SU-DHL-6 (cell line): ENCODE measurements around the gene ALKBH5.

Experiments
- EZH2phosphoT487 ChIP-seq: fragments of 200-600 bp; sonication (generic), shearing (Covaris generic); conservative IDR thresholded peaks from 2 replicates; pipeline ENCODE4 v1.6.1; 2018; ENCODE audit warnings: mild to moderate bottlenecking, antibody characterized with exemption, low read length, moderate library complexity, mixed read lengths
- TF ChIP-seq, protein P1 (sequence below): fragments of 200-600 bp; sonication (generic); IDR thresholded peaks from one replicate; pipeline ENCODE4 v1.5.1; 2017; ENCODE audit warnings: antibody characterized with exemption, mild to moderate bottlenecking, low read length, moderate library complexity; ENCODE audit not compliant: insufficient read depth, poor library complexity, severe bottlenecking

DNA sequence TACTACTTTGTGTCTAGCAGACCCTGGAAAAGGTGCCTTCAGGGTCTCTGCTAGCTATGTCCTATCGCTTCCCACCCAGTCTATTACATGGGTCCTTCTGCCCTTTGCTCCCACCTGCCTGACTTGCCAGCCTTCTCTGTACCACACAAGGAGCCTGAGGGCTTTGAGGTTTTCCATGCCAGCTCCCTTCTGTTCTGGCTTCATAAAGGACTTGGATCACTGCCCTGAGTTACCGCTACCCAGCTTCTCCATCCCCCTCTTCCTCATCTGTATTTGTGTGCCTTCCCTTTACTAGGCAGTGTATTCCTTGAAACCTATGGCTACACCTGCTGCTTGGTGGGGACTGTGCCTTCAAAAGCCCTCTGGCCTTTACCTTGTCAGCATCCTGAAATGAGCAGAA, 22.2 kb downstream of the ALKBH5 start:
- TF ChIP-seq, protein P1, sequence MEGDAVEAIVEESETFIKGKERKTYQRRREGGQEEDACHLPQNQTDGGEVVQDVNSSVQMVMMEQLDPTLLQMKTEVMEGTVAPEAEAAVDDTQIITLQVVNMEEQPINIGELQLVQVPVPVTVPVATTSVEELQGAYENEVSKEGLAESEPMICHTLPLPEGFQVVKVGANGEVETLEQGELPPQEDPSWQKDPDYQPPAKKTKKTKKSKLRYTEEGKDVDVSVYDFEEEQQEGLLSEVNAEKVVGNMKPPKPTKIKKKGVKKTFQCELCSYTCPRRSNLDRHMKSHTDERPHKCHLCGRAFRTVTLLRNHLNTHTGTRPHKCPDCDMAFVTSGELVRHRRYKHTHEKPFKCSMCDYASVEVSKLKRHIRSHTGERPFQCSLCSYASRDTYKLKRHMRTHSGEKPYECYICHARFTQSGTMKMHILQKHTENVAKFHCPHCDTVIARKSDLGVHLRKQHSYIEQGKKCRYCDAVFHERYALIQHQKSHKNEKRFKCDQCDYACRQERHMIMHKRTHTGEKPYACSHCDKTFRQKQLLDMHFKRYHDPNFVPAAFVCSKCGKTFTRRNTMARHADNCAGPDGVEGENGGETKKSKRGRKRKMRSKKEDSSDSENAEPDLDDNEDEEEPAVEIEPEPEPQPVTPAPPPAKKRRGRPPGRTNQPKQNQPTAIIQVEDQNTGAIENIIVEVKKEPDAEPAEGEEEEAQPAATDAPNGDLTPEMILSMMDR = no peak
- no peak for TF ChIP-seq EZH2phosphoT487
